Sigmoid colon (tissue), 7 donors: ENCODE measurements around the gene FN3K. TPM values are rescaled to one million over a fixed set of nuclear protein-coding genes. Genes with fewer than 3 reads are reported as not detected.
A peak's percentile ranks its signal among the peaks of the same experiment; 100 is the strongest.
"Not testable (repeated sequence)": the region's sequence is repeated elsewhere in the genome, so short reads cannot be mapped to it uniquely, and the experiment has no call there.

Experiments used
- DNase-seq: peaks from one replicate; pipeline ENCODE4 v3.0.0-alpha.2; 2019
- H3K27ac ChIP-seq, 4 donors: fragments of 200-600 bp; sonication (generic); one replicate each; pipeline ENCODE4 v1.5.1; 2016 to 2019; ENCODE audit warnings: mild to moderate bottlenecking in 1 of 4
- H3K27me3 ChIP-seq, 3 donors: fragments of 200-600 bp; sonication (generic); one replicate each; pipeline ENCODE4 v1.5.1; 2019; ENCODE audit warnings: mild to moderate bottlenecking in 1 of 3
- H3K36me3 ChIP-seq, 4 donors: fragments of 200-600 bp; sonication (generic); one replicate each; pipeline ENCODE4 v1.5.1; 2016 to 2019
- H3K4me1 ChIP-seq, 4 donors: fragments of 200-600 bp; sonication (generic); one replicate each; pipeline ENCODE4 v1.5.1; 2017 to 2019
- H3K4me3 ChIP-seq, 4 donors: fragments of 200-600 bp; sonication (generic); one replicate each; pipeline ENCODE4 v1.5.1; 2017 to 2019; ENCODE audit warnings: mild to moderate bottlenecking in 2 of 4, moderate library complexity in 1 of 4
- H3K9me3 ChIP-seq, 4 donors: fragments of 200-600 bp in 3 of 4; sonication (generic) in 3 of 4; one replicate each; pipeline versions ENCODE4 v1.5.1 to v1.6.1; 2013 to 2019
- CTCF ChIP-seq, 4 experiments: fragments of 450-650 bp in 3 of 4; fragments of 200-600 bp in 1 of 4; IDR thresholded peaks; one replicate each; pipeline ENCODE4 v1.5.1; 2016 to 2019; ENCODE audit warnings: antibody characterized with exemption in 4 of 4, mild to moderate bottlenecking in 3 of 4, moderate library complexity in 2 of 4
- EP300 ChIP-seq, 4 donors: sonication (generic); formaldehyde crosslinking; IDR thresholded peaks; one replicate each; pipeline ENCODE4 v1.6.1; 2017; ENCODE audit warnings: antibody characterized with exemption in 4 of 4
- POLR2A ChIP-seq, 2 donors: fragments of 450-650 bp; IDR thresholded peaks; one replicate each; pipeline ENCODE4 v1.6.1; 2016; ENCODE audit warnings: antibody characterized with exemption in 2 of 2, mild to moderate bottlenecking in 2 of 2, moderate library complexity in 2 of 2
- POLR2AphosphoS5 ChIP-seq, 4 donors: sonication (generic); formaldehyde crosslinking; IDR thresholded peaks; one replicate each; pipeline ENCODE4 v1.6.1; 2017; ENCODE audit warnings: antibody characterized with exemption in 4 of 4
- WGBS, 2 donors: extraction: QIAGEN DNeasy Blood & Tissue Kit; methylation state at CpG; one replicate each; pipeline ENCODE4 v1.1.7; 2013; 5-methylcytosine and 5-hydroxymethylcytosine counted together
- intact Hi-C: fragments of 100-400 bp; cut with DNase I; formaldehyde crosslinking; loops from one replicate; pipeline ENCODE4 v1.15.1; 2023
- polyA plus RNA-seq, 3 donors: library from polyadenylated mRNA; stranded (reverse); fragments of 200-250 nt; gene quantifications; one replicate each; pipeline ENCODE4 v1.2.3, GENCODE V29; 2013
- total RNA-seq, 4 donors: library from RNA; depleted of rRNA; stranded (reverse); fragments of >200 nt; gene quantifications; one replicate each; pipeline ENCODE4 v1.1.0, GENCODE V29; 2016
- donor health status: healthy with polysubstance abuse.
- donor health status: Bipolar disorder and iron deficiency.
- donor health status: healthy.

Gene FN3K
- total and polyA plus RNA-seq, 7 donors: 2.8 to 22.2 (median 11.9) TPM

DNA sequence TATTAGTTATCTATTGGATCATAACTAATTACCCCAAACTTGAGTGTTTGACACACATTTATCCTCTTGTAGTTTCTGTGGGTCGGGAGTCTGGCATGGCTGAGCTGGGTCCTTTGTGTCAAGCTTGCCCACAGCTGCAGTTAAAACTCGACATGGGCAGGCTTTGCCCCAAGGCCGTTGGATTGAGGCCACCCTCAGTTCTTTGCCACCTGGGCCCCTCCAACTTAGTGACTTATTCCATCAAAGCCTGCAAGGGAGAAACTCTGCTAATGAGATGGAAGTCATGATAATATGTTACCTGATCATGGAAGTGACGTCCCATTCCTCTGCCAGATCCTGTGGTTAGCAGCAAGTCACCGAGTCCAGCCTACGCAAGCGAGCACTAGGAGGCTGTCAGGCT is 33.6 kb downstream of the FN3K start:
- no peaks in the 10 kb centered on the region for H3K9me3 ChIP-seq
- TF ChIP-seq POLR2A (IDR thresholded peaks at IDR 0.05) (no peak), CTCF (IDR thresholded peaks at IDR 0.05) (no peak), POLR2AphosphoS5 (IDR thresholded peaks at IDR 0.05) (no peak), EP300 (IDR thresholded peaks at IDR 0.05) (no peak)
- no peak for DNase-seq
- H3K36me3 ChIP-seq: peaks cover 5 to 69% (median 17%) of the 10 kb centered on the region in 4 donors
- intact Hi-C loops: loop anchor here (2.0 kb wide), 1 partner anchor 418 kb away; no protein-coding TSS in a partner anchor
- H3K4me1 ChIP-seq: peaks cover 0 to 7% (median 0%) of the 10 kb centered on the region in 4 donors
- H3K4me3 ChIP-seq: no peak overlapping the region
- no peak overlapping the region for H3K27ac ChIP-seq
- WGBS, 2 donors: 95 to 96% methylated on average over 7 of the region's 7 CpGs
- H3K27me3 ChIP-seq: no peaks in the 10 kb centered on the region

DNA sequence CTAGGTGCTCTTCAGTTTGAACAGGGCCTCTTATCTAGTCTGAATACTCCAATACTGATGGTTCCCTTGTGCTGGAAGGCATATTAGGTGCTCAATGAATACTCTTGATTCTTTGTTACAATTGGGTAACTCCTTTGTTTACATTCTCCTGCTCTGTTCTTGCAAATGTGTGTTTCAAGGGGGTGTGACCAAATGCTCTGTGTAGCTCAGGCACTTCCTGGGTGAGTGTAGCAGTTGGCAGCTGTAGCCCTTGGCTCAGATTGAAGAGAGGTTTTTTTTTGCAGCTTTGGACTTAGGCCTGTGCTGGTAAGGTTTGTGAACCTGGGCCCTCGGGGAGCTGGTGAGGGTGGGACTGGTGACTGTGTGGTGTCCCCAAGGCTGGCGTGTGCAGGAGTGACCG is 36.6 kb downstream of the FN3K start:
- intact Hi-C loops: no loop called here
- peaks cover 5 to 62% (median 14%) of the 10 kb centered on the region in 4 donors for H3K36me3 ChIP-seq
- DNase-seq: no peak

DNA sequence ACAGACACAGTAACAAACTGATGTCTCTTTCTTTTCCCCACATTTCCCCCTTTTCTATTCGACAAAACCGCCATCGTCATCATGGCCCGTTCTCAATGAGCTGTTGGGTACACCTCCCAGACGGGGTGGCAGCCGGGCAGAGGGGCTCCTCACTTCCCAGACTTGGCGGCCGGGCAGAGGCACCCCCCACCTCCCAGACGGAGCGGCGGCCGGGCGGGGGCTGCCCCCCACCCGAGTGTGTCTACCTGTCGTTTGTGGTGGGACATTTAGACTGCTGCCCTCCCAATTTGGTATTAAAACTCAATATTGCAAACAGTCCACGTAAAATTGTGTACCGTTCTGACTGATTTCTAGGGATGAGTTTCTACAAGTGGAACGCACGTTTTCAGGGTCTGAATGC is 39.0 kb downstream of the FN3K start:
- peaks cover 0 to 38% (median 5%) of the 10 kb centered on the region in 4 donors for H3K36me3 ChIP-seq
- not testable (repeated sequence) for H3K9me3 ChIP-seq, H3K4me1 ChIP-seq, H3K27ac ChIP-seq, H3K4me3 ChIP-seq, DNase-seq, H3K27me3 ChIP-seq
- intact Hi-C loops: loop anchor here (2.0 kb wide), 1 partner anchor 106 kb away; no protein-coding TSS in a partner anchor
- 81 to 91% methylated on average over 19 of the region's 19 CpGs for WGBS, 2 donors

More for the DNA sequence above, 36.6 kb downstream of the FN3K start:
- TF ChIP-seq POLR2AphosphoS5 (IDR thresholded peaks at IDR 0.05) (no peak), CTCF (IDR thresholded peaks at IDR 0.05) (no peak), EP300 (IDR thresholded peaks at IDR 0.05) (no peak)
- Histone ChIP-seq H3K27ac (no peak overlapping the region), H3K27me3 (no peaks in the 10 kb centered on the region), H3K4me1 (peaks cover 0 to 7% (median 2%) of the 10 kb centered on the region in 4 donors), H3K4me3 (no peak overlapping the region), H3K9me3 (no peaks in the 10 kb centered on the region)
- WGBS, 2 donors: 20 to 67% methylated on average over 3 of the region's 3 CpGs

DNA sequence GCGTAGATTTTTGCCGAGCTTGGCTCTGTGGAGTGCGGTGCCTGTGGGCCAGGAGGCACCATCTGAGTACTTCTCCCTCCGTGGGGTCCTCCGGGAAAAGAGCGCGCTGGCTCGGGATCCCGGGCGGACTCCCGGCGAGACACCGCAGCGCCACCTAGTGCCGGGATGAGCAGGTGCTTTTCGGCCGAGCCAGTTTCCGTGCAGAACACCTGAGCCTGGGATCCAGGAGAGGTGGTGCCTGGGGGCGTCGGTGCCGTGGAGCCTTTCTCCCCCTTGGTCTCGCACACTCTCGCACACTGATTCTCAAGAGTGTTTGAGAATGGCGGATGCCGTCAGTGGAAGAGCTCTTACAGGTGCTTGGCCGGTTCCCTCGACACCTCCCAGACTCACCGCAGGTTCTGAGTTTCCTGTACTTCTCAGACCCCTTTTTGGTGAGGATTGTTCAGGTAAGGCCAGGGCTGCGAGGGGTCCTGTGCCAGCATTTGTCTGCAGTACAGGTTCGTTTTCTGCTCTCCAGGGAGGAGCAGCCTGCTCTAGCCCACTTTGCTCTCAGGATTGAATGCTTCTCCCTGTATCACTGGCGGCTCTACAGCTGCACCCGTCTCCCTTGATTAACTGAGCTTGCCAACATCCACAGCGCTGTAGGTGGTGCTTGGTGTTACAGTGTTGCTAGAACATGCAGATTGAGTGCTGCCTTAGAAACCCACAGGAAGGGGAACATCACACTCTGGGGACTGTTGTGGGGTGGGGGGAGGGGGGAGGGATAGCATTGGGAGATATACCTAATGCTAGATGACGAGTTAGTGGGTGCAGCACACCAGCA is 39.8 kb downstream of the FN3K start:
- Histone ChIP-seq H3K27me3 (no peaks in the 10 kb centered on the region), H3K27ac (no peak overlapping the region), H3K4me3 (peak overlapping the region in 1 of 4 donors; percentile 9), H3K36me3 (peaks cover 0 to 30% (median 1%) of the 10 kb centered on the region in 4 donors), H3K9me3 (no peaks in the 10 kb centered on the region), H3K4me1 (peaks cover 0 to 7% (median 2%) of the 10 kb centered on the region in 4 donors)
- WGBS, 2 donors: 33 to 41% methylated on average over 33 of the region's 34 CpGs
- DNase-seq: peak; percentile 81
- TF ChIP-seq POLR2A (IDR thresholded peaks at IDR 0.05) (no peak), EP300 (IDR thresholded peaks at IDR 0.05) (no peak), POLR2AphosphoS5 (IDR thresholded peaks at IDR 0.05) (no peak), CTCF (IDR thresholded peaks at IDR 0.05) (peak; percentile 61 to 90 (median 80))
- intact Hi-C loops: loop anchor here (2.0 kb wide), 1 partner anchor 106 kb away; no protein-coding TSS in a partner anchor

DNA sequence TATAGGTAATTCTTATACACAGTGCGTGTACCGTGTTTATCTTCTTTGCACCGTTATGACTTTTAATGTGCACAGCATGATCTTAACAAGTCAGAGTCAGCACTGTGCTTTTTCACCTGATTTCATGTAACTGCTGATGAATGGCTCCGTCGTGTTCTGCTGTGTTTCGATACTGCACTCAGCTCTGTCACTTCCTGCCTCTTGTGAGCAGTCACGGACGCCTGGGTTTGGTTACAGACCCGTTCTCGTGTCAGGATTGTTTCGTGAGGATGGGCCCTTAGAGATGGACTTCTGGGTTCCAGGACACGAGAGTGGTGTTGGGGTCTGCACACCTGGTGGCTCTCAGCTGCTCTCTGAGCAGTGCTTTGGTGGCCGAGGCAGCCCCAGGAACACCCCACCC is 41.0 kb downstream of the FN3K start:
- Histone ChIP-seq H3K36me3 (peaks cover 0 to 25% (median 0%) of the 10 kb centered on the region in 4 donors), H3K27me3 (no peaks in the 10 kb centered on the region), H3K9me3 (no peaks in the 10 kb centered on the region), H3K4me3 (no peak overlapping the region), H3K27ac (no peak overlapping the region), H3K4me1 (peaks cover 0 to 7% (median 2%) of the 10 kb centered on the region in 4 donors)
- intact Hi-C loops: loop anchor here (2.0 kb wide), 1 partner anchor 426 kb away; no protein-coding TSS in a partner anchor
- WGBS, 2 donors: 86 to 93% methylated on average over 13 of the region's 13 CpGs
- TF ChIP-seq POLR2A (IDR thresholded peaks at IDR 0.05): no peak
- DNase-seq: no peak
